OCI-LY1 (cell line): ENCODE data around the gene PRLH.

Experiments
- H2AFZ ChIP-seq: fragments of 200-600 bp; sonication (generic), shearing (Covaris generic); 2 replicates; pipeline ENCODE4 v1.6.0; 2014; ENCODE audit warnings: antibody characterized with exemption, mild to moderate bottlenecking, low read length
- H3F3A ChIP-seq: fragments of 200-600 bp; sonication (generic), shearing (Covaris generic); 2 replicates; pipeline ENCODE4 v1.6.0; 2014; ENCODE audit warnings: mild to moderate bottlenecking, antibody characterized with exemption, low read length, moderate library complexity; ENCODE audit not compliant: insufficient read depth
- H3K27ac ChIP-seq: fragments of 200-600 bp; sonication (generic); 2 replicates; pipeline ENCODE4 v1.5.1; 2014; ENCODE audit warnings: low read length, mixed run types, mild to moderate bottlenecking, low read depth; ENCODE audit not compliant: poor library complexity, severe bottlenecking
- H3K27me3 ChIP-seq: fragments of 200-600 bp; sonication (generic); 2 replicates; pipeline ENCODE4 v1.6.0; 2014; ENCODE audit warnings: antibody characterized with exemption, mild to moderate bottlenecking, low read length, moderate library complexity; ENCODE audit not compliant: insufficient read depth
- H3K36me3 ChIP-seq: fragments of 200-600 bp; sonication (generic); 2 replicates; pipeline ENCODE4 v1.6.1; 2014; ENCODE audit warnings: mild to moderate bottlenecking, antibody characterized with exemption, low read length, moderate library complexity, mixed read lengths; ENCODE audit not compliant: insufficient read depth
- H3K4me1 ChIP-seq: fragments of 200-600 bp; sonication (generic); 2 replicates; pipeline ENCODE4 v1.5.1; 2014; ENCODE audit warnings: mild to moderate bottlenecking, low read length, moderate library complexity; ENCODE audit not compliant: insufficient read depth, severe bottlenecking
- H3K4me2 ChIP-seq: fragments of 200-600 bp; sonication (generic), shearing (Covaris generic); 2 replicates; pipeline ENCODE4 v1.6.1; 2014; ENCODE audit warnings: low read length
- H3K4me3 ChIP-seq: fragments of 200-600 bp; sonication (generic); 2 replicates; pipeline ENCODE4 v1.5.1; 2014; ENCODE audit warnings: low read length, low read depth, mild to moderate bottlenecking, mixed read lengths; ENCODE audit not compliant: poor library complexity, severe bottlenecking
- H3K79me2 ChIP-seq: fragments of 200-600 bp; shearing (Covaris generic); 2 replicates; pipeline ENCODE4 v1.6.1; 2016; ENCODE audit warnings: mixed run types, low read length, mixed read lengths; ENCODE audit not compliant: insufficient read depth
- H3K9ac ChIP-seq: fragments of 200-600 bp; sonication (generic), shearing (Covaris generic); 2 replicates; pipeline ENCODE4 v1.6.1; 2014; ENCODE audit warnings: mild to moderate bottlenecking, low read length, mixed read lengths
- H3K9me2 ChIP-seq: fragments of 200-600 bp; sonication (generic), shearing (Covaris generic); 2 replicates; pipeline ENCODE4 v1.6.1; 2014; ENCODE audit warnings: low read depth, mild to moderate bottlenecking, low read length, mixed read lengths
- H3K9me3 ChIP-seq: fragments of 200-600 bp; shearing (Covaris generic); 2 replicates; pipeline ENCODE4 v1.6.1; 2014; ENCODE audit warnings: low read length, mixed read lengths
- H4K20me1 ChIP-seq: fragments of 200-600 bp; sonication (generic), shearing (Covaris generic); 2 replicates; pipeline ENCODE4 v1.6.0; 2016; ENCODE audit warnings: mild to moderate bottlenecking, low read length; ENCODE audit not compliant: insufficient read depth
- EZH2 ChIP-seq: fragments of 200-600 bp; sonication (generic), shearing (Covaris generic); IDR thresholded peaks from 2 replicates; pipeline ENCODE4 v1.8.0; 2017; ENCODE audit warnings: borderline replicate concordance, mixed run types, mild to moderate bottlenecking, antibody characterized with exemption, low read length, moderate library complexity, mixed read lengths
- TF ChIP-seq, protein P1 (sequence below): fragments of 200-600 bp; sonication (generic), shearing (Covaris generic); IDR thresholded peaks from 2 replicates; pipeline ENCODE4 v1.5.1; 2017; ENCODE audit warnings: mild to moderate bottlenecking, antibody characterized with exemption, low read length, moderate library complexity, mixed read lengths

The PRLH gene

DNA sequence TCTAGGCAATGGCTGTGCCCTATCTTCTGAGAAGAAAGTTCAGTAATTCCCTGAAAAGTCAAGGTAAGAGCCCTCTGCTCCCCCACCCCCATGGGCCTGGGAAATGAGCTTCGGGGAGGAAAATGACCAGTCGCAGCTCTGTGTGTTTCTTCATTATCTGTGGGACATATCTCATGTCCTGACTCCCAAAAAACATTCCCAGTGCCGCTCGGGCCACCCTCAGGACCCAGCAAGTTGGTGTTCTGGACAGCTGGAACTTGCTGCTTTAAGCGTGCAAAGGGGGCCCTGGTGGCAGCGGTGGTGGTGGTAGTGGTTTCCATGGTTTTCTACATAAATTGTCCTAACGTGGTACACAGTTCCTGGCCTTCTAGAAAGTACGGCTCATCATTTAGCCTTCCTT, 17.2 kb upstream of the PRLH start:
- Histone ChIP-seq H3K9ac (no peak overlapping the region), H3K4me2 (no peak overlapping the region), H3K27ac (no peak overlapping the region), H3K36me3 (no peaks in the 10 kb centered on the region), H3K27me3 (peaks cover 14% of the 10 kb centered on the region), H4K20me1 (no peaks in the 10 kb centered on the region), H3K9me3 (no peaks in the 10 kb centered on the region), H3F3A (no peaks in the 10 kb centered on the region), H3K9me2 (no peaks in the 10 kb centered on the region), H2AFZ (no peak overlapping the region), H3K79me2 (no peaks in the 10 kb centered on the region), H3K4me1 (no peaks in the 10 kb centered on the region), H3K4me3 (no peak overlapping the region)
- TF ChIP-seq, protein P1, sequence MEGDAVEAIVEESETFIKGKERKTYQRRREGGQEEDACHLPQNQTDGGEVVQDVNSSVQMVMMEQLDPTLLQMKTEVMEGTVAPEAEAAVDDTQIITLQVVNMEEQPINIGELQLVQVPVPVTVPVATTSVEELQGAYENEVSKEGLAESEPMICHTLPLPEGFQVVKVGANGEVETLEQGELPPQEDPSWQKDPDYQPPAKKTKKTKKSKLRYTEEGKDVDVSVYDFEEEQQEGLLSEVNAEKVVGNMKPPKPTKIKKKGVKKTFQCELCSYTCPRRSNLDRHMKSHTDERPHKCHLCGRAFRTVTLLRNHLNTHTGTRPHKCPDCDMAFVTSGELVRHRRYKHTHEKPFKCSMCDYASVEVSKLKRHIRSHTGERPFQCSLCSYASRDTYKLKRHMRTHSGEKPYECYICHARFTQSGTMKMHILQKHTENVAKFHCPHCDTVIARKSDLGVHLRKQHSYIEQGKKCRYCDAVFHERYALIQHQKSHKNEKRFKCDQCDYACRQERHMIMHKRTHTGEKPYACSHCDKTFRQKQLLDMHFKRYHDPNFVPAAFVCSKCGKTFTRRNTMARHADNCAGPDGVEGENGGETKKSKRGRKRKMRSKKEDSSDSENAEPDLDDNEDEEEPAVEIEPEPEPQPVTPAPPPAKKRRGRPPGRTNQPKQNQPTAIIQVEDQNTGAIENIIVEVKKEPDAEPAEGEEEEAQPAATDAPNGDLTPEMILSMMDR, result no peak
- TF ChIP-seq EZH2, result no peak

DNA sequence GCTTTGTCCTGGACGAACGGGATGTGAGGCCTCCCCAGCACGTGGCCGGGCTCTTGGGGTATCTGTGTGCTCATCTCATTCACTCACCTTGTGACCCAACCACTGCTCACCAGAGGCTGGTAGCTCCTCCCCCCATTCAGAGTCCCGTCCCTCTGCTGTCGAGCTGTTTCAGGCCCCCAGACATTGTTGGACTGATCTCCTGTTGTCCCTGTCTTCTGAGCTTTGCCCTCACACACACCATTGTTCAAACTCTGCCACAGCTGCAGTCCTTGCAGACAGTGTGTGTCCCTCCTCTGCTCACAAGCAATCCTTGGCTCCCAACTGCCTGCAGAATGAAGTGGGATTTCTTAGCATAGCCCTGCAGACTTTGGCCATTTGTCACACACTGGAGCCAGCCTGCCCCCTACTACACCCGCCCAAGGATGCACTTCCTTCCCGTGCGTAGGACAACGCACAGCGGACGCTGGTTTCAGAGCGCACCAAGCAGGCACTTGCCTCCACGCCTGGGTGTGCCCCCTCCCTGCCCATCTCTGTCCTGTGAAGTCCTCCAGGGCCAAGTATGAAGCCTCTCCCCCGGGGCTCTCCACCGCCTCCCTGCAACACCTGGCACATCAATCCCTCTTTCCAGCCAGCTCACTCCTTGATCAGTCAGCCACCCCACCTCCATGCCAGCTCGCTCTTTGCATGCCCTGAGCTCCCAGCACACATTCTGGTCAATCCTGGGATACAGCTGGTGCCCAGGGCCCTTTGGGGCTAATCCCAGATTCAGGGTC, 16.5 kb upstream of the PRLH start:
- H3K4me2 ChIP-seq, result no peak overlapping the region
- H3K4me3 ChIP-seq, result no peak overlapping the region
- H3K4me1 ChIP-seq, result no peaks in the 10 kb centered on the region
- TF ChIP-seq, protein P1, result no peak
- no peak for TF ChIP-seq EZH2
- no peak overlapping the region for H2AFZ ChIP-seq
- H3K79me2 ChIP-seq, result no peaks in the 10 kb centered on the region
- peaks cover 14% of the 10 kb centered on the region for H3K27me3 ChIP-seq
- H3F3A ChIP-seq, result no peaks in the 10 kb centered on the region
- no peaks in the 10 kb centered on the region for H3K36me3 ChIP-seq
- no peak overlapping the region for H3K27ac ChIP-seq
- H3K9me3 ChIP-seq, result no peaks in the 10 kb centered on the region
- H3K9ac ChIP-seq, result no peak overlapping the region
- no peaks in the 10 kb centered on the region for H4K20me1 ChIP-seq
- no peaks in the 10 kb centered on the region for H3K9me2 ChIP-seq

DNA sequence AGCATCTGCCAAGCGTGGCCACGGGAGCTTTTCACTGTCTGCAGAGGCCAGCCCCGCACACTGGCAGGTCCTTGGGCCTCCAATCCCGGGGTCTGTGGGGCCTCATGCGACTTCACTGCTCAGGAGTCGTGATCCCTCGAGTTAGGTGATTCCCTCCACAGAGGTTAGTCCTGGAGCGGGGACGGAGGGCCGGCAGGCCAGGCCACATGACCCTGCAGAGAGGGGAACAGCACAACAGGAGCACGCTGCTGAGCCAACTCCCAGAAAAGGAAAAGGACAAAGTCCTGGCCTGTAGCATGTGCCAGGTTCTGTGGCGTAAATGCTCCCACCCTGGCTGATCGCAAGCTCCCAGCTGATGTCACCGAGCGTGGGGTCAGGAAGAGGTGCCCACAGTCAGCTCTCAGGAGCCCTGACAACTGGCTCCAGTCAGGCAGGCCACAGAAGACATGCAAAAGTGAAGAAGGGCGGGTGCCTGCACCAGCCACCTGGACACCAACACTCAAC, 15.3 kb upstream of the PRLH start:
- no peak overlapping the region for H3K4me3 ChIP-seq
- H3K9me2 ChIP-seq, result no peaks in the 10 kb centered on the region
- H3K27me3 ChIP-seq, result peaks cover 14% of the 10 kb centered on the region
- no peaks in the 10 kb centered on the region for H3K79me2 ChIP-seq
- H4K20me1 ChIP-seq, result no peaks in the 10 kb centered on the region
- no peaks in the 10 kb centered on the region for H3K36me3 ChIP-seq
- no peak overlapping the region for H3K27ac ChIP-seq
- no peaks in the 10 kb centered on the region for H3F3A ChIP-seq
- 0 out of 2 replicates have a peak, but pooled peaks cover 5% of the 10 kb centered on the region for H3K9me3 ChIP-seq
- H3K4me1 ChIP-seq, result no peaks in the 10 kb centered on the region
- H2AFZ ChIP-seq, result no peak overlapping the region
- TF ChIP-seq EZH2, result no peak
- TF ChIP-seq, protein P1, result no peak
- H3K4me2 ChIP-seq, result no peak overlapping the region
- H3K9ac ChIP-seq, result no peak overlapping the region
